K562 (cell line): Measurements from ENCODE around the gene WDR47. TPM values are rescaled to one million over a fixed set of nuclear protein-coding genes. Genes with fewer than 3 reads are reported as not detected.

Source experiments
- ATAC-seq: fragments of 200-7000 bp; cut with Tn5 transposase; 3 replicates; pipeline ENCODE4 v1.9.1; 2020; ENCODE audit warnings: moderate library complexity
- BruUV-seq: library from RNA; stranded (reverse); fragments of 400-500 nt; replicated peaks from 2 replicates; lab custom pipeline; 2021; lab: Mats Ljungman, UMichigan
- CTCF ChIA-PET: fragments of 300-600 bp; formaldehyde crosslinking; extraction: SDS; loops from one replicate; lab custom pipeline; 2021; ENCODE audit warnings: low intra/inter-chr PET ratio; lab: Yijun Ruan, JAX
- POLR2A ChIA-PET: fragments of 300-600, 350-650 bp; sonication (Branson Sonifier 250); formaldehyde crosslinking; extraction: SDS; loops from one replicate; lab custom pipeline; 2021; ENCODE audit warnings: antibody characterized with exemption, inconsistent platforms; lab: Yijun Ruan, JAX
- DNase-seq, 4 experiments: peaks; one replicate each; pipeline versions ENCODE4 v3.0.0 to v3.0.0-alpha.2; 2011 to 2018; ENCODE audit warnings: low spot score in 3 of 4, mixed read lengths in 3 of 4; ENCODE audit errors: extremely low read depth in 1 of 4
- FAIRE-seq: peaks from 2 replicates; lab custom pipeline; 2011; peaks lifted over from hg19 to GRCh38; lab: Jason Lieb, UNC
- H2AFZ ChIP-seq: 2 replicates; pipeline ENCODE4 v1.6.0; 2011; ENCODE audit warnings: low read depth, low read length, control low read depth, inconsistent platforms
- H3K27ac ChIP-seq: fragments of 200-600 bp; 3 replicates; pipeline ENCODE4 v1.8.0; 2011; ENCODE audit warnings: low read depth, mild to moderate bottlenecking, control low read depth, inconsistent platforms, low read length, moderate library complexity, mixed read lengths; ENCODE audit errors: extremely low read depth
- H3K27me3 ChIP-seq, 2 experiments: fragments of 300-600 bp in 1 of 2; 2 replicates in 1 of 2; 3 replicates in 1 of 2; pipeline versions ENCODE4 v1.6.0 to v1.8.0; 2011; ENCODE audit warnings: inconsistent platforms in 2 of 2, low read length in 2 of 2, mild to moderate bottlenecking in 1 of 2, mixed read lengths in 1 of 2, moderate library complexity in 1 of 2; ENCODE audit not compliant: control insufficient read depth in 2 of 2, insufficient read depth in 2 of 2
- H3K36me3 ChIP-seq: fragments of 300-600 bp; 3 replicates; pipeline ENCODE4 v1.8.0; 2011; ENCODE audit warnings: mild to moderate bottlenecking, low read length, inconsistent platforms; ENCODE audit not compliant: control insufficient read depth, insufficient read depth
- H3K4me1 ChIP-seq, 2 experiments: fragments of 200-600 bp in 1 of 2; replicated peaks in 1 of 2; 2 replicates in 1 of 2; 3 replicates in 1 of 2; pipeline versions ENCODE4 v1.5.1 to v1.8.0; 2011; ENCODE audit warnings: inconsistent platforms in 2 of 2, low read length in 2 of 2, mild to moderate bottlenecking in 1 of 2, mixed read lengths in 1 of 2, moderate library complexity in 1 of 2; ENCODE audit not compliant: control insufficient read depth in 2 of 2, insufficient read depth in 2 of 2
- H3K4me2 ChIP-seq: 2 replicates; pipeline ENCODE4 v1.6.1; 2011; ENCODE audit warnings: low read length, control low read depth, inconsistent platforms, mixed read lengths; ENCODE audit not compliant: insufficient read depth
- H3K4me3 ChIP-seq: fragments of 200-600 bp; sonication (generic), shearing (Covaris generic); 2 replicates; pipeline ENCODE4 v1.5.1; 2016; ENCODE audit warnings: control low read depth, inconsistent platforms
- H3K79me2 ChIP-seq: fragments of 200-600 bp; 3 replicates; pipeline ENCODE4 v1.8.0; 2011; ENCODE audit warnings: low read length, inconsistent platforms; ENCODE audit not compliant: control insufficient read depth, insufficient read depth
- H3K9ac ChIP-seq, 2 experiments: 2 replicates each; pipeline versions ENCODE4 v1.6.0 to v1.6.1; 2011; ENCODE audit warnings: low read depth in 2 of 2, low read length in 2 of 2, control low read depth in 1 of 2, inconsistent platforms in 1 of 2, mild to moderate bottlenecking in 1 of 2, mixed read lengths in 1 of 2; ENCODE audit not compliant: insufficient read depth in 1 of 2
- H3K9me1 ChIP-seq: one replicate; pipeline ENCODE4 v1.6.0; 2011; ENCODE audit warnings: inconsistent platforms, mild to moderate bottlenecking, low read length, moderate library complexity; ENCODE audit not compliant: control insufficient read depth, insufficient read depth
- H3K9me3 ChIP-seq: replicated peaks from 2 replicates; pipeline ENCODE4 v1.5.1; 2011; ENCODE audit warnings: low read depth, low read length, inconsistent platforms; ENCODE audit not compliant: control insufficient read depth, insufficient read depth
- H4K20me1 ChIP-seq: replicated peaks from 2 replicates; pipeline ENCODE4 v1.6.1; 2011; ENCODE audit warnings: low read length, inconsistent platforms, mixed read lengths; ENCODE audit not compliant: control insufficient read depth, insufficient read depth
- CBFB ChIP-seq: sonication (generic); formaldehyde crosslinking; IDR thresholded peaks from 2 replicates; pipeline ENCODE4 v1.4.0; 2020; ENCODE audit warnings: mild to moderate bottlenecking, missing genetic modification reagents
- DMBX1 ChIP-seq: fragments of 250-450 bp; sonication (Bioruptor Pico); IDR thresholded peaks from 2 replicates; pipeline ENCODE4 v1.8.0; 2022; ENCODE audit warnings: inconsistent platforms, mild to moderate bottlenecking, moderate library complexity, borderline replicate concordance
- EP400 ChIP-seq: fragments of 450-650 bp; IDR thresholded peaks from 2 replicates; pipeline ENCODE4 v1.6.1; 2017; ENCODE audit warnings: antibody characterized with exemption, mild to moderate bottlenecking, moderate library complexity
- HDGF ChIP-seq: fragments of 450-650 bp; IDR thresholded peaks from 2 replicates; pipeline ENCODE4 v1.6.1; 2016
- MEF2A ChIP-seq: IDR thresholded peaks from 2 replicates; pipeline ENCODE4 v1.6.1; 2011; ENCODE audit warnings: low read depth, mild to moderate bottlenecking, low read length, moderate library complexity; ENCODE audit not compliant: control insufficient read depth
- MTA1 ChIP-seq: fragments of 450-650 bp; IDR thresholded peaks from 2 replicates; pipeline ENCODE4 v1.6.1; 2017; ENCODE audit warnings: borderline replicate concordance
- MYC ChIP-seq, 2 experiments: fragments of 250-450 bp in 1 of 2; sonication (Bioruptor Pico) in 1 of 2; IDR thresholded peaks; 2 replicates each; pipeline versions ENCODE4 v1.5.1 to v1.6.1; 2012 to 2021; ENCODE audit warnings: low read depth in 2 of 2, borderline replicate concordance in 1 of 2, improper control_type of control experiment in 1 of 2, low read length in 1 of 2, mild to moderate bottlenecking in 1 of 2, moderate library complexity in 1 of 2
- MYNN ChIP-seq, 2 experiments: sonication (generic); formaldehyde crosslinking in 1 of 2; IDR thresholded peaks; 2 replicates each; pipeline versions ENCODE4 v1.5.0 to v1.6.1; 2016 to 2020; ENCODE audit warnings: antibody characterized with exemption in 1 of 2, missing genetic modification reagents in 1 of 2
- SREBF1 ChIP-seq: fragments of 150-350 bp; IDR thresholded peaks from 2 replicates; pipeline ENCODE4 v1.6.1; 2014; ENCODE audit warnings: antibody characterized with exemption, low read depth, low read length, borderline replicate concordance
- TAF15 ChIP-seq: fragments of 200-400 bp; formaldehyde crosslinking; IDR thresholded peaks from 2 replicates; pipeline ENCODE4 v1.6.1; 2017; ENCODE audit warnings: mild to moderate bottlenecking, low read depth, low read length, moderate library complexity
- TFE3 ChIP-seq: fragments of 450-650 bp; formaldehyde crosslinking; IDR thresholded peaks from 2 replicates; pipeline ENCODE4 v1.4.0; 2020; ENCODE audit warnings: mild to moderate bottlenecking, mixed read lengths
- THRAP3 ChIP-seq: fragments of 450-650 bp; IDR thresholded peaks from 2 replicates; pipeline ENCODE4 v1.6.1; 2016; ENCODE audit warnings: mild to moderate bottlenecking, inconsistent platforms, borderline replicate concordance
- ZBTB2 ChIP-seq: fragments of 450-650 bp; IDR thresholded peaks from 2 replicates; pipeline ENCODE4 v1.6.1; 2016; ENCODE audit warnings: antibody characterized with exemption
- ZNF398 ChIP-seq: fragments of 250-450 bp; sonication (Bioruptor Pico); IDR thresholded peaks from 2 replicates; pipeline ENCODE4 v1.8.0; 2021; ENCODE audit warnings: moderate library complexity, mild to moderate bottlenecking, inconsistent platforms
- WGBS: fragments of 100-300 bp; shearing (Covaris generic); methylation state at CpG from one replicate; pipeline ENCODE4 v1.1.6; 2016; ENCODE audit warnings: low coverage, mixed read lengths; ENCODE audit not compliant: insufficient coverage; ENCODE audit errors: missing lambda C conversion rate; 5-methylcytosine and 5-hydroxymethylcytosine counted together
- in situ Hi-C: fragments of 300-500 bp; cut with MboI; formaldehyde crosslinking; loops from 4 replicates; pipeline ENCODE4 v1.15.0; 2018; ENCODE audit warnings: inconsistent platforms, mixed read lengths
- intact Hi-C: fragments of 100-400 bp; cut with micrococcal nuclease; formaldehyde crosslinking; loops from 2 replicates; pipeline ENCODE4 v1.14.2; 2022
- polyA plus RNA-seq, 8 experiments: library from polyadenylated mRNA; depleted of rRNA in 4 of 8; stranded (reverse) in 5 of 8; unstranded in 3 of 8; fragments of >200 nt; fragmentation: Nextera tagmentation in 2 of 8; fragmentation: Illumina TruSeq in 1 of 8; extraction: Ambion mirVana in 2 of 8; extraction: Trizol in 1 of 8; gene quantifications; 2 replicates each; pipeline versions ENCODE4 v1.2.1 to v1.2.3, GENCODE V29; 2011 to 2014; ENCODE audit warnings: inconsistent platforms in 1 of 8, missing spikeins in 1 of 8
- total RNA-seq, 7 experiments: library from RNA; depleted of rRNA in 6 of 7; stranded (reverse); fragments of >200 nt in 6 of 7; fragmentation: Illumina TruSeq in 2 of 7; extraction: Trizol in 2 of 7; gene quantifications; 2 replicates each; pipeline versions ENCODE4 v1.2.1 to v1.2.3, GENCODE V29; 2011 to 2021; ENCODE audit warnings: low replicate concordance in 1 of 7
- TF ChIP-seq, protein P1 (sequence below): fragments of 250-450 bp; sonication (Bioruptor Pico); IDR thresholded peaks from 2 replicates; pipeline ENCODE4 v1.4.0; 2020; ENCODE audit warnings: mild to moderate bottlenecking, moderate library complexity, borderline replicate concordance

The WDR47 gene
- total and polyA plus RNA-seq, 9 of the 15 experiments (the other 6 are each of a cell fraction or from before 2014, with no cell fraction given), result 1.3 to 10.1 (median 4.9) TPM

DNA sequence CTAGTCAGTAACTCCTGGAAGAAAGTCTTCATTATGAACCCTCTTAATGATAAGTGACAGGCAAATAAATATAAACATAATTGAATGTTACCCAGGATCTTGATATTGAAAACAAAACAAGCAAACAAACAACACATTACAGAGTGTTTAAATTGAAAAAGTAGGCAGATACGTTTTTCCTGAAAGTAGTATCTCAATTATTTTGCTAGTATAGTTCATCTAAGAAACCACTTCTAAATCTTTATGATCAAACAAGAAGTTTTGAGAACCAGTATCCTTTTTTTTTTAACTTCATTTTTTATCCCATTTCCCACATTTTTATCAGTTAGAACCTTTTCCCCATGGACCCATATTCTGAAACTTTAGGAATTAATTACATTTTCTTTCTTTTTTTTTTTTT lies 3.7 kb upstream of the WDR47 start:
- ChIA-PET CTCF (no interaction called here), POLR2A (interaction anchor here (1.0 to 1.7 kb wide), 2 partner anchors 15 to 82 kb away, joined by 3 to 9 read pairs; partner anchors contain the start of gene CLCC1)
- no TSS peak for BruUV-seq
- H3K9me3 ChIP-seq, result no peaks in the 10 kb centered on the region
- peaks cover 10% of the 10 kb centered on the region for H3K79me2 ChIP-seq
- FAIRE-seq (no peak), ATAC-seq (no peak), DNase-seq (no peak)
- no peaks in the 10 kb centered on the region for H3K36me3 ChIP-seq
- H3K4me3 ChIP-seq, result no peak overlapping the region
- H3K4me2 ChIP-seq, result no peak overlapping the region
- H3K9ac ChIP-seq, result no peak overlapping the region
- H2AFZ ChIP-seq, result no peak overlapping the region
- no peaks in the 10 kb centered on the region for H3K9me1 ChIP-seq
- peaks cover 2 to 12% of the 10 kb centered on the region in 2 experiments; a peak in 4 of 5 replicates for H3K4me1 ChIP-seq
- in situ Hi-C loops (no loop called here), intact Hi-C loops (no loop called here)
- WGBS, result 0% methylated on average over 1 of the region's 1 CpG
- H4K20me1 ChIP-seq, result no peaks in the 10 kb centered on the region
- H3K27me3 ChIP-seq, result no peaks in the 10 kb centered on the region
- no peak overlapping the region for H3K27ac ChIP-seq
- TF ChIP-seq TAF15 (no peak), ZNF398 (no peak), HDGF (no peak), EP400 (no peak), DMBX1 (CRISPR knock-in tag) (no peak), ZBTB2 (no peak), MYNN (IDR thresholded peaks at IDR 0.05) (no peak), MYNN (CRISPR knock-in tag; IDR thresholded peaks at IDR 0.05) (no peak), MYC (IDR thresholded peaks at IDR 0.05; ENCODE audit: low read depth, low read length) (no peak), MYC (CRISPR knock-in tag; IDR thresholded peaks at IDR 0.05; ENCODE audit: borderline replicate concordance, low read depth) (no peak), THRAP3 (no peak), MEF2A (no peak), TFE3 (CRISPR knock-in tag) (no peak), MTA1 (no peak), CBFB (no peak), SREBF1 (no peak)
- TF ChIP-seq, protein P1, sequence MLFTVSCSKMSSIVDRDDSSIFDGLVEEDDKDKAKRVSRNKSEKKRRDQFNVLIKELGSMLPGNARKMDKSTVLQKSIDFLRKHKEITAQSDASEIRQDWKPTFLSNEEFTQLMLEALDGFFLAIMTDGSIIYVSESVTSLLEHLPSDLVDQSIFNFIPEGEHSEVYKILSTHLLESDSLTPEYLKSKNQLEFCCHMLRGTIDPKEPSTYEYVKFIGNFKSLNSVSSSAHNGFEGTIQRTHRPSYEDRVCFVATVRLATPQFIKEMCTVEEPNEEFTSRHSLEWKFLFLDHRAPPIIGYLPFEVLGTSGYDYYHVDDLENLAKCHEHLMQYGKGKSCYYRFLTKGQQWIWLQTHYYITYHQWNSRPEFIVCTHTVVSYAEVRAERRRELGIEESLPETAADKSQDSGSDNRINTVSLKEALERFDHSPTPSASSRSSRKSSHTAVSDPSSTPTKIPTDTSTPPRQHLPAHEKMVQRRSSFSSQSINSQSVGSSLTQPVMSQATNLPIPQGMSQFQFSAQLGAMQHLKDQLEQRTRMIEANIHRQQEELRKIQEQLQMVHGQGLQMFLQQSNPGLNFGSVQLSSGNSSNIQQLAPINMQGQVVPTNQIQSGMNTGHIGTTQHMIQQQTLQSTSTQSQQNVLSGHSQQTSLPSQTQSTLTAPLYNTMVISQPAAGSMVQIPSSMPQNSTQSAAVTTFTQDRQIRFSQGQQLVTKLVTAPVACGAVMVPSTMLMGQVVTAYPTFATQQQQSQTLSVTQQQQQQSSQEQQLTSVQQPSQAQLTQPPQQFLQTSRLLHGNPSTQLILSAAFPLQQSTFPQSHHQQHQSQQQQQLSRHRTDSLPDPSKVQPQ (CRISPR knock-in tag), result no peak
